ENCODE measurements around the gene PSME4. TPM values are rescaled to one million over a fixed set of nuclear protein-coding genes. Genes with fewer than 3 reads are reported as not detected.

Gene PSME4
- total RNA-seq, 1 experiment from 2014 or later: 87.4 TPM

DNA sequence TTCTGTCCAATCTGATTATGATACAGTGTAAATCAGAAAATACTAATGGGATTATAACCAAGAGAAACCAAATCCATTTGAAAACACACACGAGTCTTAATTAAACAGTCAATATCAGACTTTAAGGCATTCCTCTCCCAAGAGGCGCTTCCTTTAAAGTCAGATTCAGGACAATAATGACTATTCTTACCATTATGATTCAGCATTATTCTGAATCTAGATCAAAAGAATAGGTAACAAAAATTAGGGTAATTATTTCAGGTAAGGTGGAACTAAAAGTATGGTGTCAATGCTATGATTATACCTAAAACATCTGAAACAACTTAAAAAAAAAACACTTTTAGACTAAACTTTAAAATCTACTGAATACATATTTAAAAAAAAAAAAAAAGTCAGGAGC is 12.3 kb downstream of the PSME4 start:
- Histone ChIP-seq H2BK15ac (ENCODE audit: low read depth, low read length) (no peak overlapping the region), H3K23ac (ENCODE audit: insufficient read length, low read depth, low read length) (no peak overlapping the region), H3K18ac (ENCODE audit: insufficient read length, low read depth, low read length) (no peak overlapping the region), H3K4ac (ENCODE audit: low read depth, low read length) (no peak overlapping the region), H3K27me3 (ENCODE audit: insufficient read depth, low read length) (no peaks in the 10 kb centered on the region), H3K4me2 (ENCODE audit: insufficient read depth, insufficient read length, low read length) (no peak overlapping the region), H2BK5ac (ENCODE audit: insufficient read length, low read length) (no peak overlapping the region), H4K91ac (ENCODE audit: insufficient read length, low read depth, low read length) (no peak overlapping the region), H2BK120ac (ENCODE audit: low read depth, low read length, poor library complexity, severe bottlenecking) (no peak overlapping the region), H3K9me3 (ENCODE audit: control insufficient read depth, low read depth, low read length) (no peaks in the 10 kb centered on the region), H3K79me2 (ENCODE audit: insufficient read depth, low read length) (peaks cover 41% of the 10 kb centered on the region; the same call in 1 of the 2 replicates), H2BK12ac (ENCODE audit: insufficient read length, low read depth, low read length) (no peak overlapping the region), H4K8ac (replicated peaks; ENCODE audit: insufficient read length, low read depth, low read length) (no peak overlapping the region), H4K5ac (ENCODE audit: insufficient read length, low read depth, low read length) (no peak overlapping the region), H3K56ac (ENCODE audit: insufficient read length, low read depth, low read length) (no peak overlapping the region), H3K14ac (ENCODE audit: insufficient read depth, low read length) (no peak overlapping the region), H3K27ac (ENCODE audit: insufficient read length, low read depth, low read length) (no peak overlapping the region), H2AFZ (ENCODE audit: low read length) (no peak overlapping the region), H3K23me2 (ENCODE audit: insufficient read length, low read depth, low read length, poor library complexity, severe bottlenecking) (no peaks in the 10 kb centered on the region), H2BK20ac (ENCODE audit: low read depth, low read length, poor library complexity, severe bottlenecking) (no peak overlapping the region), H3K9ac (ENCODE audit: extremely low read depth, insufficient read length, low read length) (no peak overlapping the region), H4K20me1 (ENCODE audit: control insufficient read depth, insufficient read depth, insufficient read length) (no peaks in the 10 kb centered on the region), H2AK5ac (ENCODE audit: insufficient read length, low read length) (no peak overlapping the region), H3K4me1 (ENCODE audit: insufficient read depth, low read length) (no peaks in the 10 kb centered on the region; the same call in 1 of the 2 replicates), H3K79me1 (ENCODE audit: insufficient read depth, low read depth, low read length, poor library complexity, severe bottlenecking) (no peaks in the 10 kb centered on the region), H3T11ph (ENCODE audit: low read length) (no peak overlapping the region)
- Mint-ChIP-seq H3K36me3 (ENCODE audit: insufficient read depth in 1 of 3, low read depth in 3 of 3) (no peaks in the 10 kb centered on the region; a peak in 1 of 7 replicates), H3K9me3 (no peaks in the 10 kb centered on the region; a peak in 1 of 5 replicates), H3K4me3 (no peak overlapping the region), H3K4me1 (peaks cover 36 to 42% of the 10 kb centered on the region in 2 experiments), H3K27me3 (ENCODE audit: low read depth) (no peaks in the 10 kb centered on the region), H3K27ac (no peak overlapping the region; a peak in 1 of 7 replicates)
- TF ChIP-seq, protein P1, sequence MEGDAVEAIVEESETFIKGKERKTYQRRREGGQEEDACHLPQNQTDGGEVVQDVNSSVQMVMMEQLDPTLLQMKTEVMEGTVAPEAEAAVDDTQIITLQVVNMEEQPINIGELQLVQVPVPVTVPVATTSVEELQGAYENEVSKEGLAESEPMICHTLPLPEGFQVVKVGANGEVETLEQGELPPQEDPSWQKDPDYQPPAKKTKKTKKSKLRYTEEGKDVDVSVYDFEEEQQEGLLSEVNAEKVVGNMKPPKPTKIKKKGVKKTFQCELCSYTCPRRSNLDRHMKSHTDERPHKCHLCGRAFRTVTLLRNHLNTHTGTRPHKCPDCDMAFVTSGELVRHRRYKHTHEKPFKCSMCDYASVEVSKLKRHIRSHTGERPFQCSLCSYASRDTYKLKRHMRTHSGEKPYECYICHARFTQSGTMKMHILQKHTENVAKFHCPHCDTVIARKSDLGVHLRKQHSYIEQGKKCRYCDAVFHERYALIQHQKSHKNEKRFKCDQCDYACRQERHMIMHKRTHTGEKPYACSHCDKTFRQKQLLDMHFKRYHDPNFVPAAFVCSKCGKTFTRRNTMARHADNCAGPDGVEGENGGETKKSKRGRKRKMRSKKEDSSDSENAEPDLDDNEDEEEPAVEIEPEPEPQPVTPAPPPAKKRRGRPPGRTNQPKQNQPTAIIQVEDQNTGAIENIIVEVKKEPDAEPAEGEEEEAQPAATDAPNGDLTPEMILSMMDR (conservative IDR thresholded peaks at IDR 0.05): no peak
- no peak for DNase-seq
- WGBS (ENCODE audit: extremely low coverage, insufficient read length, low lambda C conversion rate): no CpG with 5 or more reads among the region's 2 CpGs
